ENCODE results near the gene OPTC.
"Not testable (repeated sequence)": the region's sequence is repeated elsewhere in the genome, so short reads cannot be mapped to it uniquely, and the experiment has no call there.

Gene OPTC

GRCh38 chr1:203493901-203494300, at the start of gene OPTC:
TSS of gene OPTC (plus strand) at chr1:203494153. CDS start at chr1:203496006, 1,853 bp downstream.
- no peak for DNase-seq (ENCODE audit: low read depth in 2 of 3, low spot score in 2 of 3)

GRCh38 chr1:203444171-203444576, 49.8 kb upstream of the OPTC start:
- no peak for DNase-seq (ENCODE audit: low read depth in 2 of 3, low spot score in 2 of 3)

GRCh38 chr1:203447151-203447550, 46.8 kb upstream of the OPTC start:
- DNase-seq (ENCODE audit: low read depth in 2 of 3, low spot score in 2 of 3), result no peak

- DNase-seq (ENCODE audit: low read depth in 2 of 3, low spot score in 2 of 3), result not testable (repeated sequence)
These were observed 46.4 kb upstream of the OPTC start for GRCh38 chr1:203447598-203447997.

GRCh38 chr1:203448521-203449061, 45.4 kb upstream of the OPTC start:
- DNase-seq (ENCODE audit: low read depth in 2 of 3, low spot score in 2 of 3), result no peak

- no peak for DNase-seq (ENCODE audit: low read depth in 2 of 3, low spot score in 2 of 3)
These were observed 44.0 kb upstream of the OPTC start for GRCh38 chr1:203450001-203450400.

GRCh38 chr1:203450479-203451149, 43.3 kb upstream of the OPTC start:
- DNase-seq (ENCODE audit: low read depth in 2 of 3, low spot score in 2 of 3), result no peak

- no peak for DNase-seq (ENCODE audit: low read depth in 2 of 3, low spot score in 2 of 3)
These were observed 41.8 kb upstream of the OPTC start for GRCh38 chr1:203451836-203452784.

GRCh38 chr1:203453016-203453415, 40.9 kb upstream of the OPTC start:
- no peak for DNase-seq (ENCODE audit: low read depth in 2 of 3, low spot score in 2 of 3)

GRCh38 chr1:203453616-203454015, 40.3 kb upstream of the OPTC start:
- no peak for DNase-seq (ENCODE audit: low read depth in 2 of 3, low spot score in 2 of 3)

GRCh38 chr1:203454986-203455471, 38.9 kb upstream of the OPTC start:
- DNase-seq (ENCODE audit: low read depth in 2 of 3, low spot score in 2 of 3), result no peak

- no peak for DNase-seq (ENCODE audit: low read depth in 2 of 3, low spot score in 2 of 3)
These were observed 38.2 kb upstream of the OPTC start for GRCh38 chr1:203455706-203456105.

- DNase-seq (ENCODE audit: low read depth in 2 of 3, low spot score in 2 of 3), result no peak
These were observed 37.4 kb upstream of the OPTC start for GRCh38 chr1:203456577-203456976.

- no peak for DNase-seq (ENCODE audit: low read depth in 2 of 3, low spot score in 2 of 3)
These were observed 35.9 kb upstream of the OPTC start for GRCh38 chr1:203458078-203458477.

- DNase-seq (ENCODE audit: low read depth in 2 of 3, low spot score in 2 of 3), result no peak
These were observed 34.2 kb upstream of the OPTC start for GRCh38 chr1:203459671-203460201.

GRCh38 chr1:203461717-203462116, 32.2 kb upstream of the OPTC start:
- DNase-seq (ENCODE audit: low read depth in 2 of 3, low spot score in 2 of 3), result no peak

- DNase-seq (ENCODE audit: low read depth in 2 of 3, low spot score in 2 of 3), result no peak
These were observed 31.8 kb upstream of the OPTC start for GRCh38 chr1:203462143-203462542.

GRCh38 chr1:203462878-203463277, 31.1 kb upstream of the OPTC start:
- no peak for DNase-seq (ENCODE audit: low read depth in 2 of 3, low spot score in 2 of 3)

- no peak for DNase-seq (ENCODE audit: low read depth in 2 of 3, low spot score in 2 of 3)
These were observed 30.4 kb upstream of the OPTC start for GRCh38 chr1:203463469-203464062.

- DNase-seq (ENCODE audit: low read depth in 2 of 3, low spot score in 2 of 3), result no peak
These were observed 29.7 kb upstream of the OPTC start for GRCh38 chr1:203464226-203464625.

- no peak for DNase-seq (ENCODE audit: low read depth in 2 of 3, low spot score in 2 of 3)
These were observed 29.2 kb upstream of the OPTC start for GRCh38 chr1:203464743-203465142.
